ENCODE results near the gene TADA2B. TPM values are rescaled to one million over a fixed set of nuclear protein-coding genes. Genes with fewer than 3 reads are reported as not detected.

Gene TADA2B
- polyA plus RNA-seq, 3 donors, result 19.9 to 21.0 (median 20.6) TPM

DNA sequence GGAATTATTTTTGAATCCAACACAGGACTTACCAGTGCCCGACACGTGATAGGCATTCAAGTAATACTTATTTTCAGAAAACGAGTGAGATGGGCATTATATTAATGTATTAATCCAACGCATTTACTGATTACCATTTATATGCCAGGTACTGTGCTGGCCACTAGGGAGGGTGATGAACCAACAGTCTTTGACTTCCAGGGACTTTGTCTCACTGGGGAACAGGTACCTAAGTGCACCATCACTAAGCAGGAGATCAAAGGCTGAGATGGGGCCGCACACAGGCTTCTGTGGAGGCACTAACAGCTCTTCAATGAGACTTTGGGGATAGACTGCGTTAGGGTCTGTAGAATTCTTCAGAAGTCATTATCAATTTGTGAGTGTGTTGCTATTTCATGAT is 5.7 kb upstream of the TADA2B start:
- no peak for DNase-seq (ENCODE audit: low read depth in 3 of 3, low spot score in 2 of 3)

DNA sequence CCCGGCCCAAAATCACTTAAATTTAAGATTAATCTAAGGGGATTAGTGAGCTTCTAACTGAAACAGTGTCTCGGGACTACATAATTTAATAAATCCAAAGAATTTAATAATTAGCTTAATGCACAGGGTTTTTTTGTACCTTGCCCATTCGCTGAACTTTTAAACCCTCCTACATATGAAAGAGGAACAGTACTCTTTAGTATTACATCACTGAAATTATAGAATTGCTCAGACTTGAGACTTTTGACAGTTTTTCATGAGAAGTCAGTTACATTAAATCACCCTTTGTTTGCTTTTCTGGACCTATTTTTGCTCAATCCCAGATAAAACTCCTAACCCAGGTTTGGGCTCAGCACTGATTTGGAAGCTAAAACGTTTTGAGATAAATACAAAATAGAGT is 2.4 kb upstream of the TADA2B start:
- no peak for DNase-seq (ENCODE audit: low read depth in 3 of 3, low spot score in 2 of 3)

DNA sequence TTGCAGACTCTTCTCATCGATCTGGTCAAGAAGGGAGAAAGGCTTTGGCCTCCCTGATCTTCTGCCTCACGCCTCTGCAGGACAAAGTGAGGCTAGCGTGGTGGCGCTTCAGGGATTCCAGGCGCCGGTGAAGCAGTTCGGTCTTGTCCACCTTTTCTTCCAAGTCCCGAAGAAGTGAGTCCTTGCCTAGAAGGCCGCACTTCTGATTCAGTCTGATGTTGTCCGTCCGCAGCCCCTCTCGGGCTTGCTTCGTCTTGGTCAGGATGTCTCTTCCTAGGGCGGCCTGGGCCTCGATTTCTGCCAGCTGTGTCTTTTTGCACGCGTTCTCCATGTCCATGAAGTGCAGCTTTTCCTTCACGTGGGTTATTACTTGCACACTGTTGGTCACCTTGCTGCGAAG is 1.9 kb upstream of the TADA2B start:
- no peak for DNase-seq (ENCODE audit: low read depth in 3 of 3, low spot score in 2 of 3)

DNA sequence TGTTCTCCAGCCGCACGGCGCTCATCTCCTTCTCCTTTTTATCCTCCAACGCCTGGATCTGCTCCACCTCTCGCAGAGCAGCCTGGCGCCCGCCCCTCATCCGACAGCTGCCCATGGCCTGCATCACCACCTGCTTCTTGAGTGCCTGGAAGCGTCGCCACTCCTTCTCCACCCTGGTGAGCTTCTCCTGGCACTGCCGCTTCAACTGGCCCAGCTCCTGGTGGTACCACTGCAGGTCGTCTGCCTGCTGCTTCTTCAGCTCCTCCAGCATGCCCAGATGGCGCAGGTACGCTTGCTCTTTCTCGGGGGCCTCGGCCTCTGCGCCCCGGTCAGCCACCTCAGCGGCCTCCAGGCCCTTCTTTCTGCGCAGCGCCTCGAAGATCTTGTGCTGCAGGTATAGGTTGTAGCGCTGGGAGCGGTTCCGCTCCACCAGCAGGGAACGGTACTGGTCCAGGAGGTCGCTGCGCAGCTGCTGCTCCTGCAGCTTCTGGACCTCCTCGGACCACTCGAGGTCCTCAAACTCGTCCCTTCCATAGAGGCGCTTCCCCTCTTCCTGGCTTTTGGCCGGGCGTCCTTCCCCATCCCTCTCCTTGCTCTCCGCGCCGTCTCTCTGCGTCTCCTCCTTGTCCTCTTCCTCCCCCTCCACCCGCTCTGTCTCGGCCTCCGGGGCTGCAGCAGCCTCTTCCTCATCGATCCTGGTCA is 1.2 kb upstream of the TADA2B start:
- DNase-seq (ENCODE audit: low read depth in 3 of 3, low spot score in 2 of 3), result no peak

DNA sequence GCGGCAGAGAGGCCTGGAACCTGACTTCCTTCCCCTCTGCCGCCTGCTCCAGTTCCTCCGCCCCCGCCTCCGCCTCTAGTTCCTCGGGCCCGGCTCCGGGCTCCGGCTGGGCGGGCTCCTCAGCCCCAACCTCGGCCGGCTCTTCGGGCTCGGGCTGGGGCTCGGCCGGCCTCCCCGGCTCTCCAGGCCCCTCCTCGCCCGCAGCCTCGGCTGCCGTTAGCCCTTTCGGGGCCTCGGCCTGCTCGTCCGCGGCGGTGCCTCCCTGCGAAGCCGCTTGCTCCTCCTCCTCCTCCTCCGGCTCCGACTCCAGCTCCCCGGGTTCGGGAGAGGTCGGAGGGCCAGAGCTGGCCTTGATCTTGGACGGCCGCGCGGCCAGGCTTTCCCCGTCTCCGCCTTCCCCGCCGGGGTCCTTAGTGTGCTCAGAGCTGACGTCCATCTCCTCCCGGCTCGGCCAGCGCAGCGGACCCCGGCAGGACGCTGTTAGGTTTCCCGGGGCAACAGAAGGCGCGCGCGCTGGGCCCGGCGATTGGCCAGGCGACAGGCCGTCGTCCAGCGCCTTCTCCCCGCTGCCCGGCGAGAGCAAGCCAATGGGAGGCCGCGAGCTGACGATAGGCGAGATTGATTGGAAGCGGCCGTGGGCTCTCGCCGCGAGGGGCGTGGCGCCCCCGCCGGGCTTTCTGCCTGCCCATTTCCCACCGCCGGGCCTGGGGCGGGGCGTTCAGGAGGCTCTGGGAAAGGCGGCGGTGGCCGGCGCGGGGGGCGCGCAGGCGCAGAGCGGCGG is 479 bp upstream of the TADA2B start:
- DNase-seq (ENCODE audit: low read depth in 3 of 3, low spot score in 2 of 3), result peak; percentile 85 to 96 (median 92)

DNA sequence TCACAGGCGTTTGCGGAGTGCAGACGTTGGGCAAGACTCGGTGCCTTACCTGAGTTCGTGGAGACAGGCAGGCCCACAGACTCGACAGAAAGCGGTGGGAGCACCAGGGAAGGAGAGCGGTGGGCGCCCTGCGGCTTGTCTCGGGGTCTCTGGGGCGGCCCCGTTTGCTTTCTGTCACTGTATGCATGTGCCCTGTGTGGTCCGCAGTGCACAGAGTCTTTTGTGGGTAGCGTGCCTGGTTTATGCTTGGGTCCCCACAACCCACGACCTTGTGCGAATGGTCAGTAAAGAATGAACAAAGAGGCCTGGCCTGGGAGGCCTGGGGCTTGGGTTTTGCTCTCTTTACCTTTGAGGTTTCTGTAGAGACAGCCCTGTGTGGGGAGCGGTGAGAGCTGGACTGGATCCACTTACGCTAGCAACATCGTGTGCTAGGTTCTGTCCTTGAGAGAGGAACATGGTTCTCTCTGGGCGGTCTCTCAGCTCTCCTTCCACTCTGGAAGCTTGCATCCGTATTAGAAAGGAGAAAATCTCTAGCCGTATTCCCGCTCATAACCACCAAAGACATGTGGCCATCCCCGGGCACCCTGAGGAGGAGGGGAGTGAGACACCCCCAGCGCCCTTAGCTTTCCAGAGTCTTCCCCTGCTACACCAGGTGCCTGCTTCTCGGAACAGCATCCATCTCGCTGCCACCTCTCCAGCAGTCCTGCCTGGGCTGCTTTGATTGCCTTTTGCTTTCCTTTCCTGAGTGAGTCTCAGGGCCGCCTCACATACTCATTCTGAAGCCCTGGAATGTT is 1.2 kb downstream of the TADA2B start:
- DNase-seq (ENCODE audit: low read depth in 3 of 3, low spot score in 2 of 3), result no peak

DNA sequence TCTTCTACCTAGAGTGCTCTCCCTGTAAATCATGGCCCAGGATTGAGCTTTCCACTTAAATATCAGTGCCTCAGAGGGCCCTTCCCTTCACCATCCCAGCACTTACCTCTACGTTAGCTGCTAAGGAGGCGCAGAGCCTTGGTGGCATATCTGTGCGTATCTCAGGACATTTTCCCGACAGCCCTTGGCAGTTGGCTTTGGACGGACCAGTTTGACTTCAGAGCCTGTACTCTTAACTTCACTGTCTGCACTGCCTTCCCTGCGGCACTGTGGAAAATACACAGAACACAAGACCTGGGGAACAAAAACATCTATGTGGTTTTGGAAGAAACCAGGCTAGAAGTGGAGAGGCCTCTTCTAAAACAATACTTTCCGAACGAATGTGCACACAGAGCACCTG is 2.4 kb downstream of the TADA2B start:
- no peak for DNase-seq (ENCODE audit: low read depth in 3 of 3, low spot score in 2 of 3)

DNA sequence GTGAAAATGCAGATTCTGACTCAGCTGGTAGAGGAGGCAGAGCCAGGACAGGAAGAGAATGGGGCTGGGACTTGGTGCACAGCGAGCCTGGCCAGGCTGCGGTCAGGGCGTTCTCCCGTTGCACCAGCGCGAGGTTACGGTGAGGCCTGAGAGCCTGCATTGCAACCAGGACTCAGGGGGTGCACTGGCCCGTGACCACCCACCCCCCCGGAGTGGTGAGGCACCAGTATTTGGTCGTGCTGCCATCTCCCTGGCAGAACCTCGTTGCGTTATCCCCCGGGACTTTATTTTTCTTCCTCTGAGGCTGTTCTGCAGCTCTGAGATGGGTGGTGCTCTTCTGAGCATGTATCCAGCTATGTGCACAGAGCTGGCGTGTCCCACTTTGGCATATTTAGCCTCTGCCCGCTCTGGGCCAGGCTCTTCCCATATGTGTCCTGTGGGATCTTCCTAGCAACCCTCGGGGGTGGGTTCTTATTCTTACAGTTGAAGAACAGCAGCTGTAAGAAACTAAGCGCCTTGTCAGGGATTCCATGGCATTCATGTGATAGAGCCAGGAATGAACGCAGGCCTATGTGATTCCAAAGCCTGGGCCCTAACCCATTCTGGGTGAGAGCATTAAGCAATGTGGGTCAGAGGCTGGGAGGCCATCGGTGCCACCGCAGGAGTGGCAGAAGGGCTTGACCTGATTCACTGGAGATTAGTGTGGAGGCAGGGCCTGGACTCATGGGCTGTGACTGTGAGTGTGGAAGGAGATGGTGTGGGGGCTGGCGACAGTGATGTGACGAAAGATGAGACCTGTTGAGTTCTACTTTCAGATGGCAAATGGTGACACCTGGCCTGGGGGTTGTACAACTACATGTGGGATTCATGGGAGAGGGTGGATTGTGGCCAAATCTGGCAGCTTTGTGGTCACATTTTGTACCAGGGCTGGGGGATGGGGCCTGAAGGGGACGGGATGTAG is 3.1 kb downstream of the TADA2B start:
- DNase-seq (ENCODE audit: low read depth in 3 of 3, low spot score in 2 of 3), result no peak

DNA sequence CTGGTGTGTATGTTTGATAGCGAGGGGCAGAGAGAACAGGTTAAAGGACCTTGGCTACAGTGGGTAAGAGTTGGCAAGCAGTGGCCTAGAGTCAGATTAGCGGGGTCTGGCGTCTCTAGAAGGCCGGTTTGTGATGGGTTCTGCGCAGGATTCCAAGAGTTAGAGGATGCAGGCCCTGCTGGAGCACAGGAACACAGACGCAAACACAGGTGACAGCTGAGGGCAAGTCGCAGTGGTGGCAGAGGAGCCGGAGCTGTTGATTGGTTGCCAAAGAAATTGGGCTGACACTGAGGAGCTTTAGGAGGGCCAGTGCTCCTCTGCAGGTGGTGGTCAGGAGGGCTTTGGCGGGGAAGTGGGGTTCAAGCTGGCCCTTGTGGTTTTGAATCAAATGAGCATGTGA is 3.8 kb downstream of the TADA2B start:
- DNase-seq (ENCODE audit: low read depth in 3 of 3, low spot score in 2 of 3), result no peak

DNA sequence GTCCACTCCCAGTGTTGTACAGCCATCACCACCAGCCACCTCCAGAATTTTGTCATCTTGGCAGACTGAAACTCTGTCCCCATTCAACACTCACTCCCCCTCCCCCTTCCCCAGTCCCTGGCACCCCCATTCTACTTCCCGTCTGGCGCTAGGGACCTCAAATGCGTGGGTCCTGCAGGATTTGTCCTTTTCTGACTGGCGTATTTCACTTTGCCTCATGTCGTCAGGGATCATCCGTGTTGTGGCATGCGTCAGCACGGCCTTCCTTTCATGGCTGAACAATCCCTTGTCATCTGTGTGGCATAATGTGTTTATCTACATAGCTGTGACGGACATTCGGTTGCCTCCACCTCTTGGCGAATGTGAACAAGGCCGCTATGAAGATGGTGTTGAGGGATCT is 5.5 kb downstream of the TADA2B start:
- DNase-seq (ENCODE audit: low read depth in 3 of 3, low spot score in 2 of 3), result no peak

DNA sequence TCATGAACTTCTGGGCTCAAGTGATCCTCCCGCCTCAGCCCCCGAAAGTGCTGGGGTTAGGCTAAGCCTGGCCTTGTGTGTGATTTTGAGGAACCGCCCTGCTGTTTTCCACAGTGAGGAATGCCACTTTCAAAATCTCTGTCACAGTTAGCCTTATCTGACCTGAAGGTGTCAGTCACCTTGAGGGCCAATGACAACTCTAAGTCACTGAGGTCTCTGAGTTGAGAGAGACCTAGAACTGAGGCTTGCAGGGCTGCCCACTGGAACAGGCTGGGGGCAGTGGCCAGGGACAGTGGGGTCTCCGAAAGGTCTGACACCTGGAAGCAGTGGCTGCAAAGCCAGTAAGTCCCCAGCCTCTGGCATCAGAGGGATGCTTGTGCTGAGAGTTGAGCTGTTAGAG is 6.1 kb downstream of the TADA2B start:
- no peak for DNase-seq (ENCODE audit: low read depth in 3 of 3, low spot score in 2 of 3)

DNA sequence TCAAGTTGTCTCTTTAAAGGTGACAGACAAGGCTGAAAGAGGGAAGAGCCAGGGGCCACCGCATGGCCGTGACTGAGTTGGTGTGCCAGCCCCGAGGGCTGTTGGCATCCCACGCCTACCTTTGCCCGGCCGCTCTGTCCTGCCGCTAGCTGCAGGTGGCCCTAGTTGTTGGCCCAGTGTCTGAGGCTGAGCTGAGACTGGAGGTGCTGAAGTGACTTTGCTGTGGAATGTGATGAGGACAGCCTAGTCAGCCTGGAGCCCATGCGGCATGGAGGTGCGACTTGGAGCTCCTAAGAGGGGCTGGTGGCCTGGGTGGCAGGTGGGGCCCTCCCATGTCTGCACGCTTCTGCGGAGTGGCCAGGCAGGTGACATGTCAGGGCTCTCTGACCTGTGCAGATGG is 6.6 kb downstream of the TADA2B start:
- no peak for DNase-seq (ENCODE audit: low read depth in 3 of 3, low spot score in 2 of 3)

DNA sequence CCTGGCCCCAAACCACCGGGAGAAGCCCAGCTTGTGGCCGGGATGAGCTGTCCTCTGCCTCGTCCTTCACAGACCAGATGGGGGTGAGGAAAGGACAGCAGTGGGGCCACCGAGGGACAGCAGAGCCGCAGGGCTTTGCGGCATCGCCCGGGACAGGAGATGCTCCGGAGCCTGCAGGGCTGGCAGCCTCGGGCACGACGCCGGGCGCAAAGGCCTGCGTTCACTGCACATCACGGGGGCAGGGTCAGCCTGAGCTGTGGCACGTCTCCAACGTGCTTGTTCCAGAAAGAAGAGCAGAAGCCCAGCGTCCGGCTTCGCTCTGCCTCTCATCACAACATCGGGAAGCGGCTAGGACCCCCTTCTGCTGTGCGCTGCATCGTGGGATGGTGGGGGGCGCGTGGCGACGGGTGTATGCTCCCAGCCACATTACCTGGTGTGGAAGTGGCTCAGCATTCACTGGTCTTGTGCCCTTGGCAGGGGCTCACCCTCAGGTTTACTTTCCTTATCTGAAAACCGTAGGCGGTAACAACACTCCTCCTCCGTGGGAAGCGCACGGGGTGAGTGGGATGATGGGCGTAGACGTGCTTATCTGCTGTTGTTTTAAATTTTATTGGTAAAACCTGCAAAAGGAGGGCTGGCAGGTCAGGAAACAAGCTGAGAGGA is 7.4 kb downstream of the TADA2B start:
- no peak for DNase-seq (ENCODE audit: low read depth in 3 of 3, low spot score in 2 of 3)

DNA sequence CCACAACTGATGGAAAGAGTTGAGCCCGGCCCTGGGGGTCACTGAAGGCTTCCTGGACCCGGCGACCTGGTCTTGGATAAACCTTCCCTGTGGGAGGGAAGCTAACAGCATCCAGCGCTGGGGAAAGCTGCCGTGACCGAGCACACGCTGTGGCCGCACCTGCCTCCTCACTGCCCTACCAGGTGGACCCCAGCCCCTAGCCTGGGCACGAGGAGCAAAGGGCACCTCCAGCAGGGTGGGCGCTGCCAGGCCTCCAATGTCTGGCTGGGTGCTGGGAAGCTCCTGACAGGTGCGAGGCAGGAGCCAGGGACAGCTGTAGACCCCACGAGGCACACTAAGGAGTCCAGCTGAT is 7.9 kb downstream of the TADA2B start:
- DNase-seq (ENCODE audit: low read depth in 3 of 3, low spot score in 2 of 3), result no peak

DNA sequence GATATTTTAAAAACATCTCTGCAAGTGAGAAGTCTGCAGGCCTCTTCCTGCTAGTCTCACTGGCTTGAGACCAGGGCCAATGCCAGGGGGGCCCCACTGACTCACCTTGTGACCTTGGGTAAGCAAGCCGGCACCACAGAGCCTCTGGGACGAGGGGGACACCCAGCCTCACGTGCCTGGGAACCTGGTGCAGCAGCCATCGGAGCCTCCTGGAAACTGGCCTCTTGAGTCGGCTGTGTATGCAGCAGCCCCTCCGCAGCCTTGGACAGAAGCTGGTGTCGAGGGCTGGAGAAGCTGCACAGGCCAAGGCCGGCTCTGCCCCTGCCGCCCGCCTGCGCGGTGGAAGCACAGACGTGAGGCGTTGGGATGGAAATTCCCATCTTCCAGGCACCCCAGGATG is 8.7 kb downstream of the TADA2B start:
- DNase-seq (ENCODE audit: low read depth in 3 of 3, low spot score in 2 of 3), result no peak

DNA sequence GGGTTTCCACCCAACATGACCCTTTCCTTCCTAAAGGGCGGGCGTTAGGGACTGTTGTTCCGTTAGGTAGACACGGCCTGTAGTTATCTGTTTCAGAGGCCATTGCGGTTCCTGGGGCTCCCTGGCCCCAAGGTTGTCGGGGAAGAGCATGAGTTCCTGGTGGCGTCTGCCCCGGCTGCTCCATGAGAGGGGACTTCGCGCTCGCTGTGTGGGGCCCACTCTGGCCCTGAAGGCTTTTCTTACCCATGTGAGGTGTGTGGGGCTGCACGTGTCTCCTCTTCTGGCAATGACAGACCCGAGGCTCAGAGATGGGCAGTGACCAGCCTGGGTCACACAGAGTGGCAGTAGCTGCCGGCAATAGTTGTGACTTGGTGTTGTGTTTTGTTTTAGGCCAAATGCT is 9.1 kb downstream of the TADA2B start:
- no peak for DNase-seq (ENCODE audit: low read depth in 3 of 3, low spot score in 2 of 3)

DNA sequence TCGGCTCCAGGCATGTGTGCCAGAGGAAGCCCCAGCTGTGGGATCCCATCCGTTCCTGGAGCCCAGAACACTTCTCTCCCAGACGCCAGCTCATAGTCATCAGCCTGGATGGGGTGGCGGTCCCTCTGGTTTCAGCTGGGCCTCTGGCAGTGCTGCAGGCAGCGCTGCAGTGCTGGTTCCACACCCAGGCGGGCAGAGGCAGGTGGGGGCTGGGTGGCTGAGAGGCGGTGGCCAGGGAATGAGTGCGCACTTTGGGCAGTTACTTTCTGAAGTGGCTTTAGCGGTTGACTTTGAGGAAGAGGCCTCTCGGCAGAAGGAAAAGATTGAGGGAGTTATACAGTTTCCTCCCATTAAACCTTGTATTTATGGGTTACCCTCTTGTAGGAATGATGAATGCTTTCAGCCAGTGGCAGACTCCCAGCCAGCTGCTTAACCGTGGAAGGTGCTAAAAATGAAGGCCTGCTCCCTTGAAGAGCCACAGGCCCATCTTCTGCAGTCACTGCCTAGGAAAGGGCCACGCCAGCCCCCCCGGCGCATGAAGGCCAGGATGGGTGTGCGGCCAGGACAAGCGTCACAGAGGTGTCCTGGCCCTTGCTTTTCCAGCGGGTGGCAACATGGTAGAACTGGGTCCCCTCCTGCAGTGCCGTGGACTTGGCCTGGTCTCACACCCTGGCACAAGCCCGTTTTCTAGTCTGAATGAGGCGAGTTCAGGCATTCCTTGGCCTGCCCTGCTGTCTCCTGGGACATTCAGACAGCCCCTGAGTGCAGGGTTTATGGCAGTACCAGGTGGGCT is 9.9 kb downstream of the TADA2B start:
- no peak for DNase-seq (ENCODE audit: low read depth in 3 of 3, low spot score in 2 of 3)

DNA sequence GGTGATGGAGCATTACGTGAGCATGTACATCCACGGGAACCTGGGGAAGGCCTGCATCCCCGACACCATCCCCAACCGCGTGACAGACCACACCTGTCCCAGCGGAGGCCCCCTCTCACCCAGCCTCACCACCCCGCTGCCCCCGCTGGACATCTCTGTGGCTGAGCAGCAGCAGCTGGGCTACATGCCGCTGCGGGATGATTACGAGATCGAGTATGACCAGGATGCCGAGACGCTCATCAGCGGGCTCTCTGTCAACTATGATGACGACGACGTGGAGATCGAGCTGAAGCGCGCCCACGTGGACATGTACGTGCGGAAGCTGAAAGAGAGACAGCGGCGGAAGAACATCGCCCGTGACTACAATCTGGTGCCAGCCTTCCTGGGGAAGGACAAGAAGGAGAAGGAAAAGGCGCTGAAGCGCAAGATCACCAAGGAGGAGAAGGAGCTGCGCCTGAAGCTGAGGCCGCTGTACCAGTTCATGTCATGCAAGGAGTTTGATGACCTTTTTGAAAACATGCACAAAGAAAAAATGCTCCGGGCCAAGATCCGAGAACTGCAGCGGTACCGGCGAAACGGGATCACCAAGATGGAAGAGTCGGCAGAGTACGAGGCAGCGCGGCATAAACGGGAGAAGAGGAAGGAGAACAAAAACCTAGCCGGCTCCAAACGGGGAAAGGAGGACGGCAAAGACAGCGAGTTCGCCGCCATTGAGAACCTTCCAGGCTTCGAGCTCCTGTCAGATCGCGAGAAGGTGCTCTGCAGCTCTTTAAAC is 11.1 kb downstream of the TADA2B start:
- DNase-seq (ENCODE audit: low read depth in 3 of 3, low spot score in 2 of 3), result no peak
